Endothelial cell of umbilical vein (primary cell): Measurements from ENCODE around the gene GMPR2. TPM values are rescaled to one million over a fixed set of nuclear protein-coding genes. Genes with fewer than 3 reads are reported as not detected.
A peak's percentile ranks its signal among the peaks of the same experiment; 100 is the strongest.

Experiments
- BruUV-seq: library from RNA; stranded (reverse); fragments of 400-500 nt; replicated peaks from 2 replicates; lab custom pipeline; 2021; lab: Mats Ljungman, UMichigan
- CTCF ChIA-PET: fragments of 300-600, 350-600 bp; sonication (Branson Sonifier 250); formaldehyde crosslinking; loops from one replicate; lab custom pipeline; 2021; ENCODE audit warnings: antibody characterized with exemption, inconsistent platforms; lab: Charles Lee
- POLR2A ChIA-PET: fragments of 300-600, 350-600 bp; sonication (Branson Sonifier 250); formaldehyde crosslinking; loops from one replicate; lab custom pipeline; 2021; ENCODE audit warnings: antibody characterized with exemption, inconsistent platforms; lab: Charles Lee
- DNase-seq: peaks from one replicate; pipeline ENCODE4 v3.0.0-alpha.2; 2011; ENCODE audit warnings: low read depth, low spot score
- FAIRE-seq: peaks from 2 replicates; lab custom pipeline; 2011; peaks lifted over from hg19 to GRCh38; lab: Jason Lieb, UNC
- H2AFZ ChIP-seq: 2 replicates; pipeline ENCODE4 v1.6.0; 2012; ENCODE audit warnings: low read depth, low read length, control low read depth, inconsistent platforms
- H3K27ac ChIP-seq: 2 replicates; pipeline ENCODE4 v1.5.1; 2011; ENCODE audit warnings: low read depth, mild to moderate bottlenecking, control low read depth, low read length, moderate library complexity; ENCODE audit not compliant: insufficient read depth
- H3K27me3 ChIP-seq, 2 experiments: 2 replicates each; pipeline versions ENCODE4 v1.6.0 to v1.6.1; 2011; ENCODE audit warnings: low read length in 2 of 2, mixed read lengths in 1 of 2; ENCODE audit not compliant: control insufficient read depth in 2 of 2, insufficient read depth in 2 of 2
- H3K36me3 ChIP-seq, 2 experiments: 2 replicates in 1 of 2; 3 replicates in 1 of 2; pipeline ENCODE4 v1.5.1; 2011; ENCODE audit warnings: low read length in 2 of 2, mild to moderate bottlenecking in 1 of 2, moderate library complexity in 1 of 2; ENCODE audit not compliant: control insufficient read depth in 2 of 2, insufficient read depth in 2 of 2; ENCODE audit errors: extremely low read depth in 1 of 2
- H3K4me1 ChIP-seq: 3 replicates; pipeline ENCODE4 v1.5.1; 2011; ENCODE audit warnings: mild to moderate bottlenecking, low read length; ENCODE audit not compliant: control insufficient read depth, insufficient read depth; ENCODE audit errors: extremely low read depth
- H3K4me2 ChIP-seq: 2 replicates; pipeline ENCODE4 v1.6.1; 2011; ENCODE audit warnings: low read length, control low read depth, mixed read lengths; ENCODE audit not compliant: insufficient read depth
- H3K4me3 ChIP-seq, 3 experiments: fragments of 200-600 bp in 1 of 3; sonication (generic), shearing (Covaris generic) in 1 of 3; replicated peaks in 1 of 3; 2 replicates each; pipeline ENCODE4 v1.5.1; 2011 to 2016; ENCODE audit warnings: control low read depth in 3 of 3, low read length in 3 of 3, mild to moderate bottlenecking in 2 of 3, inconsistent platforms in 1 of 3, low read depth in 1 of 3, moderate library complexity in 1 of 3; ENCODE audit not compliant: insufficient read depth in 1 of 3
- H3K79me2 ChIP-seq: 2 replicates; pipeline ENCODE4 v1.6.0; 2012; ENCODE audit warnings: low read length, inconsistent platforms; ENCODE audit not compliant: control insufficient read depth, insufficient read depth
- H3K9ac ChIP-seq: replicated peaks from 2 replicates; pipeline ENCODE3; 2011; ENCODE audit warnings: low read length, control low read depth; ENCODE audit not compliant: insufficient read depth; ENCODE audit errors: extremely low read depth
- H3K9me1 ChIP-seq: replicated peaks from 3 replicates; pipeline ENCODE4 v1.6.0; 2011; ENCODE audit warnings: mild to moderate bottlenecking, low read length; ENCODE audit not compliant: control insufficient read depth, insufficient read depth; ENCODE audit errors: extremely low read depth
- H3K9me3 ChIP-seq: replicated peaks from 2 replicates; pipeline ENCODE4 v1.5.1; 2012; ENCODE audit warnings: low read length, inconsistent platforms; ENCODE audit not compliant: control insufficient read depth, insufficient read depth
- H4K20me1 ChIP-seq: replicated peaks from 2 replicates; pipeline ENCODE3; 2011; ENCODE audit warnings: mild to moderate bottlenecking, low read length; ENCODE audit not compliant: control insufficient read depth, insufficient read depth; ENCODE audit errors: extremely low read depth
- CTCF ChIP-seq, 2 donors: IDR thresholded peaks; 1 replicate in 1 of 2; 2 replicates in 1 of 2; pipeline ENCODE4 v1.5.1; 2011; ENCODE audit warnings: low read length in 2 of 2, mild to moderate bottlenecking in 2 of 2, moderate library complexity in 2 of 2, control low read depth in 1 of 2, inconsistent platforms in 1 of 2, low read depth in 1 of 2; ENCODE audit not compliant: insufficient read depth in 1 of 2; ENCODE audit errors: extremely low read depth in 1 of 2
- EZH2 ChIP-seq: IDR thresholded peaks from 2 replicates; pipeline ENCODE4 v1.6.1; 2012; ENCODE audit warnings: borderline replicate concordance, low read depth, mild to moderate bottlenecking, moderate library complexity, low read length, inconsistent platforms; ENCODE audit not compliant: severe bottlenecking
- FOS ChIP-seq: IDR thresholded peaks from 2 replicates; pipeline ENCODE4 v1.6.1; 2011; ENCODE audit warnings: mild to moderate bottlenecking, low read length, moderate library complexity, borderline replicate concordance; ENCODE audit not compliant: insufficient read depth
- JUN ChIP-seq: IDR thresholded peaks from 2 replicates; pipeline ENCODE4 v1.6.1; 2011; ENCODE audit warnings: borderline replicate concordance, low read depth; ENCODE audit not compliant: insufficient read length, insufficient read depth
- MAX ChIP-seq: IDR thresholded peaks from 2 replicates; pipeline ENCODE4 v1.6.1; 2011; ENCODE audit not compliant: insufficient read depth, insufficient read length
- MYC ChIP-seq: IDR thresholded peaks from one replicate; pipeline ENCODE4 v1.6.1; 2011; ENCODE audit warnings: mild to moderate bottlenecking, low read depth, low read length
- POLR2A ChIP-seq: IDR thresholded peaks from 2 replicates; pipeline ENCODE4 v1.6.1; 2012; ENCODE audit warnings: low read depth, mild to moderate bottlenecking, control low read depth, low read length
- dilution Hi-C: fragments of 300-500 bp; cut with MboI; formaldehyde crosslinking; loops from one replicate; pipeline ENCODE4 v1.15.0; 2019; ENCODE audit warnings: low sequenced_read_pairs; ENCODE audit not compliant: extremely low pct_ligation_motif_present
- intact Hi-C: fragments of 100-400 bp; cut with micrococcal nuclease; formaldehyde crosslinking; loops from one replicate; pipeline ENCODE4 v1.10.0; 2022
- polyA plus RNA-seq, 4 experiments: library from polyadenylated mRNA; depleted of rRNA in 3 of 4; stranded (reverse) in 3 of 4; unstranded in 1 of 4; fragments of >200 nt; gene quantifications; 2 replicates each; pipeline versions ENCODE4 v1.2.1 to v1.2.3, GENCODE V29; 2011 to 2012; ENCODE audit warnings: missing spikeins in 1 of 4
- total RNA-seq: library from RNA; stranded (reverse); gene quantifications from 2 replicates; pipeline ENCODE4 v1.2.3, GENCODE V29; 2021

Gene GMPR2
- total and polyA plus RNA-seq, 2 donors (not counting 3 experiments of a cell fraction or from before 2014, with no cell fraction given) = 58.1 to 61.8 TPM

- Histone ChIP-seq H3K36me3 (peaks cover 4 to 14% of the 10 kb centered on the region in 2 experiments), H3K9ac (peak overlapping the region; percentile 53), H3K4me1 (peaks cover 11% of the 10 kb centered on the region), H3K27ac (peak overlapping the region; percentile 91), H3K4me3 (peak overlapping the region in 1 of 3 experiments; percentile 34), H2AFZ (peak overlapping the region; percentile 56), H3K4me2 (peak overlapping the region; percentile 47), H4K20me1 (no peaks in the 10 kb centered on the region), H3K79me2 (peaks cover 3% of the 10 kb centered on the region), H3K9me1 (no peaks in the 10 kb centered on the region), H3K9me3 (no peaks in the 10 kb centered on the region), H3K27me3 (no peaks in the 10 kb centered on the region)
- dilution Hi-C loops = no loop called here
- intact Hi-C loops = loop anchor here (1.0 kb wide), 5 partner anchors 10 to 67 kb away; partner anchors contain the start of genes GMPR2, IRF9, NEDD8 and RNF31
- FAIRE-seq = no peak
- no peak for DNase-seq
- ChIA-PET CTCF (interaction anchor here (0.7 to 4.9 kb wide), 11 partner anchors 11 to 218 kb away, joined by 3 to 71 read pairs (median 7); partner anchors contain the start of genes CIDEB, DHRS1, IPO4 and IRF9), POLR2A (interaction anchor here (0.5 to 3.4 kb wide), 9 partner anchors 9 to 200 kb away, joined by 3 to 21 read pairs (median 5); partner anchors contain the start of genes GMPR2, IPO4, PSME2 and RNF31)
- BruUV-seq = TSS peak; percentile 79
- TF ChIP-seq FOS (no peak), JUN (no peak), EZH2 (no peak), POLR2A (no peak), MYC (no peak), MAX (no peak), CTCF (IDR thresholded peaks at IDR 0.05; ENCODE audit: extremely low read depth in 1 of 2, insufficient read depth in 1 of 2, low read depth in 1 of 2, low read length in 2 of 2) (no peak)
These were observed 18.7 kb upstream of the GMPR2 start for GRCh38 chr14:24213866-24214662.
